Neural progenitor cell (in vitro differentiated cells): ENCODE data around the gene KCNAB1.

Source experiments
- EZH2 ChIP-seq: fragments of 200-600 bp; sonication (generic); IDR thresholded peaks from 2 replicates; pipeline ENCODE4 v1.6.1; 2017; ENCODE audit warnings: antibody characterized with exemption, mild to moderate bottlenecking, moderate library complexity
- TF ChIP-seq, protein P1 (sequence below): fragments of 200-600 bp; sonication (generic); IDR thresholded peaks from 2 replicates; pipeline ENCODE4 v1.5.1; 2017; ENCODE audit warnings: antibody characterized with exemption, mild to moderate bottlenecking

- TF ChIP-seq, protein P1, sequence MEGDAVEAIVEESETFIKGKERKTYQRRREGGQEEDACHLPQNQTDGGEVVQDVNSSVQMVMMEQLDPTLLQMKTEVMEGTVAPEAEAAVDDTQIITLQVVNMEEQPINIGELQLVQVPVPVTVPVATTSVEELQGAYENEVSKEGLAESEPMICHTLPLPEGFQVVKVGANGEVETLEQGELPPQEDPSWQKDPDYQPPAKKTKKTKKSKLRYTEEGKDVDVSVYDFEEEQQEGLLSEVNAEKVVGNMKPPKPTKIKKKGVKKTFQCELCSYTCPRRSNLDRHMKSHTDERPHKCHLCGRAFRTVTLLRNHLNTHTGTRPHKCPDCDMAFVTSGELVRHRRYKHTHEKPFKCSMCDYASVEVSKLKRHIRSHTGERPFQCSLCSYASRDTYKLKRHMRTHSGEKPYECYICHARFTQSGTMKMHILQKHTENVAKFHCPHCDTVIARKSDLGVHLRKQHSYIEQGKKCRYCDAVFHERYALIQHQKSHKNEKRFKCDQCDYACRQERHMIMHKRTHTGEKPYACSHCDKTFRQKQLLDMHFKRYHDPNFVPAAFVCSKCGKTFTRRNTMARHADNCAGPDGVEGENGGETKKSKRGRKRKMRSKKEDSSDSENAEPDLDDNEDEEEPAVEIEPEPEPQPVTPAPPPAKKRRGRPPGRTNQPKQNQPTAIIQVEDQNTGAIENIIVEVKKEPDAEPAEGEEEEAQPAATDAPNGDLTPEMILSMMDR = no peak
- TF ChIP-seq EZH2 = no peak
Measured at GRCh38 chr3:156071031-156071430, 49.3 kb upstream of the KCNAB1 start.
